Glutamatergic neuron (in vitro differentiated cells): ENCODE measurements around the gene RPL36. TPM values are rescaled to one million over a fixed set of nuclear protein-coding genes. Genes with fewer than 3 reads are reported as not detected.
A peak's percentile ranks its signal among the peaks of the same experiment; 100 is the strongest.
"Not testable (repeated sequence)": the region's sequence is repeated elsewhere in the genome, so short reads cannot be mapped to it uniquely, and the experiment has no call there.

Experiments used
- DNase-seq: peaks from one replicate; pipeline ENCODE4 v3.0.0; 2022
- H3K27ac Mint-ChIP-seq: one replicate; pipeline ENCODE4 v1.8.0; 2020; ENCODE audit warnings: mild to moderate bottlenecking, mixed read lengths, inconsistent platforms; ENCODE audit not compliant: unreplicated experiment
- H3K27me3 Mint-ChIP-seq: one replicate; pipeline ENCODE4 v1.8.0; 2020; ENCODE audit warnings: mild to moderate bottlenecking, moderate library complexity, mixed read lengths, inconsistent platforms; ENCODE audit not compliant: unreplicated experiment
- H3K36me3 Mint-ChIP-seq: one replicate; pipeline ENCODE4 v1.8.0; 2020; ENCODE audit warnings: mild to moderate bottlenecking, mixed read lengths, inconsistent platforms; ENCODE audit not compliant: unreplicated experiment
- H3K4me1 Mint-ChIP-seq: one replicate; pipeline ENCODE4 v1.8.0; 2020; ENCODE audit warnings: mild to moderate bottlenecking, low read depth, mixed read lengths, inconsistent platforms; ENCODE audit not compliant: unreplicated experiment
- H3K4me3 Mint-ChIP-seq: one replicate; pipeline ENCODE4 v1.8.0; 2020; ENCODE audit warnings: mild to moderate bottlenecking, mixed read lengths, inconsistent platforms; ENCODE audit not compliant: unreplicated experiment
- H3K9me3 Mint-ChIP-seq: one replicate; pipeline ENCODE4 v1.8.0; 2020; ENCODE audit warnings: mild to moderate bottlenecking, moderate library complexity, mixed read lengths, inconsistent platforms; ENCODE audit not compliant: unreplicated experiment
- total RNA-seq: library from RNA; stranded (reverse); fragmentation: NEBNext Ultra II Directional; extraction: Animal tissue kit (Norgen Biotek cat#: 25700); gene quantifications from one replicate; pipeline ENCODE4 v1.2.1, GENCODE V29; 2021; ENCODE audit not compliant: unreplicated experiment
- TF ChIP-seq, protein P1 (sequence below): fragments of 200-600 bp; sonication (generic); IDR thresholded peaks from one replicate; pipeline ENCODE4 v1.5.0; 2021; ENCODE audit not compliant: partially characterized antibody, unreplicated experiment

The RPL36 gene
- total RNA-seq, 1 donor from 2014 or later: 514 TPM

DNA sequence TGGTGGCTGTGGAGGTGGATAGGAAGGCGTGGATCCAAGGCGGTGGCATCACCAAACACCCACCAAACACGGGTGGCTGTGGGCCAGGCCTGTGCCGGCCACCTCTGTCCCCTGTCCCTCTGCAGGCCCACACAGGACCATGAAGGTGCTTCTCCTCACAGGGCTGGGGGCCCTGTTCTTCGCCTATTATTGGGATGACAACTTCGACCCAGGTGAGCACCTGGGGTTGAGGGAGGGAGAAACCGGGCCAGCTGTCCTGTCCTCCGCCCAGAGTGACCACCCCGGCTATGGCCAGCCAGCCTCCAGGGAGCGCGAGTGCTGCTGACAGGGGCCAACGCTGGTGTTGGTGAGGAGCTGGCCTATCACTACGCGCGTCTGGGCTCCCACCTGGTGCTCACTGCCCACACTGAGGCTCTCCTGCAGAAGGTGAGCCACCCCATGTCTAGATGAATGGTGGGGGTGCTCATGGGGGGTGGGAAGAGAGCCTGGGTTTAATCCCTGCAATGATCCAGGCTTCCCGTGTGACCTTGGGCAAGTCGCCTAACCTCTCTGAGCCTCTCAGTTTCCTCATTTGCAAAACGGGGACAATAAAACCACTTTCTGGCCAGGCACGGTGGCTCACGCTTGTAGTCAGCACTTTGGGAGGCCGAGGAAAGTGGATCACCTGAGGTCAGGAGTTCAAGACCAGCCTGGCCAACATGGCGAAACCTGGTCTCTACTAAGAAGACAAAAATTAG, 5.2 kb upstream of the RPL36 start:
- H3K27me3 Mint-ChIP-seq: peaks cover 21% of the 10 kb centered on the region
- H3K4me1 Mint-ChIP-seq: peaks cover 7% of the 10 kb centered on the region
- no peak overlapping the region for H3K4me3 Mint-ChIP-seq
- no peak overlapping the region for H3K27ac Mint-ChIP-seq
- peaks cover 5% of the 10 kb centered on the region for H3K36me3 Mint-ChIP-seq
- H3K9me3 Mint-ChIP-seq: peaks cover 18% of the 10 kb centered on the region
- no peak for DNase-seq
- TF ChIP-seq, protein P1, sequence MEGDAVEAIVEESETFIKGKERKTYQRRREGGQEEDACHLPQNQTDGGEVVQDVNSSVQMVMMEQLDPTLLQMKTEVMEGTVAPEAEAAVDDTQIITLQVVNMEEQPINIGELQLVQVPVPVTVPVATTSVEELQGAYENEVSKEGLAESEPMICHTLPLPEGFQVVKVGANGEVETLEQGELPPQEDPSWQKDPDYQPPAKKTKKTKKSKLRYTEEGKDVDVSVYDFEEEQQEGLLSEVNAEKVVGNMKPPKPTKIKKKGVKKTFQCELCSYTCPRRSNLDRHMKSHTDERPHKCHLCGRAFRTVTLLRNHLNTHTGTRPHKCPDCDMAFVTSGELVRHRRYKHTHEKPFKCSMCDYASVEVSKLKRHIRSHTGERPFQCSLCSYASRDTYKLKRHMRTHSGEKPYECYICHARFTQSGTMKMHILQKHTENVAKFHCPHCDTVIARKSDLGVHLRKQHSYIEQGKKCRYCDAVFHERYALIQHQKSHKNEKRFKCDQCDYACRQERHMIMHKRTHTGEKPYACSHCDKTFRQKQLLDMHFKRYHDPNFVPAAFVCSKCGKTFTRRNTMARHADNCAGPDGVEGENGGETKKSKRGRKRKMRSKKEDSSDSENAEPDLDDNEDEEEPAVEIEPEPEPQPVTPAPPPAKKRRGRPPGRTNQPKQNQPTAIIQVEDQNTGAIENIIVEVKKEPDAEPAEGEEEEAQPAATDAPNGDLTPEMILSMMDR: no peak

DNA sequence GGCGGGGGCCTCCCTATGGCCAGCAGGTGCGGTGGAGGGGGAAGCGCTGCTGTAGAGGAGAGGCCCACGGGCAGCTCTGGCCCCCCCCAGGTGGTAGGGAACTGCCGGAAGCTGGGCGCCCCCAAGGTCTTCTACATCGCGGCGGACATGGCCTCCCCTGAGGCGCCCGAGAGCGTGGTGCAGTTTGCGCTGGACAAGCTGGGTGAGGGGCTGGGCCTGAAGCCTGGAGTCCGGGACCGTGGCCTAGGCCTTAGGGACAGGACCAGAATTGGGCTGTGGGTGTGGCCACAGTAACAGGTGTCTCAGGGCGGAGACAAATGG, 3.8 kb upstream of the RPL36 start:
- peaks cover 6% of the 10 kb centered on the region for H3K4me1 Mint-ChIP-seq
- H3K9me3 Mint-ChIP-seq: peaks cover 23% of the 10 kb centered on the region
- TF ChIP-seq, protein P1: no peak
- peak overlapping the region; percentile 78 for H3K4me3 Mint-ChIP-seq
- H3K36me3 Mint-ChIP-seq: peaks cover 4% of the 10 kb centered on the region
- peaks cover 24% of the 10 kb centered on the region for H3K27me3 Mint-ChIP-seq
- H3K27ac Mint-ChIP-seq: no peak overlapping the region
- no peak for DNase-seq

DNA sequence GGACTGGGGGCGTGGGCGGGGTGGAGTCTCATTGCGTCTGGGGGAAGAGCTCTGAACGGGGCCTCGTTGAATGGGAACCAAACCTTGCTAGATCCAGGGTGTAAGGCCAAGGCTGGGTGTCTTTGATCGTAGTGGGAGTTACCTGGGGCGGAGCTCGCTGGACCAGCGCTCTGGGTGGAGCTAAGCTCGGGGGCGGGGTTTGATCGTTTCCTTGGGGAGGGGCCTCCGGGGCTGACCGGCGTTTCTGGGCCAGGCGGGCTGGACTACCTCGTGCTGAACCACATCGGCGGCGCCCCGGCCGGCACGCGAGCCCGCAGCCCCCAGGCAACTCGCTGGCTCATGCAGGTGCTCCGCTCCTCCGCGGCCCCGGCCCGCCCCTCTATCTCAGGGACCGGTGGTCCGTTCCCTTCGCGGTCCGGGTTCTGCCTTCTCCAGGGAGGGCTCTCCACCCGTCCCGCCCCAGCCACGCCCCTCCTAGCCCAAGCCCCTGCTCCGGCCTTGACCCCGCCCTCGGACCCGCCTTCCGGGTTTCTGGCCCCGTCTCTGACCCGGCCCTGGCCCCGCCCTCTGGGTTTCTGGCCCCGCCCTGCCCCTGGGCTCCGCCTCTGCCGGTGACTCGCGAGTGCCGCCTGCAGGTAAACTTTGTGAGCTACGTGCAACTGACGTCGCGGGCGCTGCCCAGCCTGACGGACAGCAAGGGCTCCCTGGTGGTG, 3.3 kb upstream of the RPL36 start:
- TF ChIP-seq, protein P1: peak; percentile 87
- peaks cover 3% of the 10 kb centered on the region for H3K4me1 Mint-ChIP-seq
- H3K27ac Mint-ChIP-seq: no peak overlapping the region
- H3K4me3 Mint-ChIP-seq: peak overlapping the region; percentile 78
- no peaks in the 10 kb centered on the region for H3K36me3 Mint-ChIP-seq
- H3K27me3 Mint-ChIP-seq: peaks cover 19% of the 10 kb centered on the region
- DNase-seq: peak; percentile 100
- peaks cover 18% of the 10 kb centered on the region for H3K9me3 Mint-ChIP-seq

DNA sequence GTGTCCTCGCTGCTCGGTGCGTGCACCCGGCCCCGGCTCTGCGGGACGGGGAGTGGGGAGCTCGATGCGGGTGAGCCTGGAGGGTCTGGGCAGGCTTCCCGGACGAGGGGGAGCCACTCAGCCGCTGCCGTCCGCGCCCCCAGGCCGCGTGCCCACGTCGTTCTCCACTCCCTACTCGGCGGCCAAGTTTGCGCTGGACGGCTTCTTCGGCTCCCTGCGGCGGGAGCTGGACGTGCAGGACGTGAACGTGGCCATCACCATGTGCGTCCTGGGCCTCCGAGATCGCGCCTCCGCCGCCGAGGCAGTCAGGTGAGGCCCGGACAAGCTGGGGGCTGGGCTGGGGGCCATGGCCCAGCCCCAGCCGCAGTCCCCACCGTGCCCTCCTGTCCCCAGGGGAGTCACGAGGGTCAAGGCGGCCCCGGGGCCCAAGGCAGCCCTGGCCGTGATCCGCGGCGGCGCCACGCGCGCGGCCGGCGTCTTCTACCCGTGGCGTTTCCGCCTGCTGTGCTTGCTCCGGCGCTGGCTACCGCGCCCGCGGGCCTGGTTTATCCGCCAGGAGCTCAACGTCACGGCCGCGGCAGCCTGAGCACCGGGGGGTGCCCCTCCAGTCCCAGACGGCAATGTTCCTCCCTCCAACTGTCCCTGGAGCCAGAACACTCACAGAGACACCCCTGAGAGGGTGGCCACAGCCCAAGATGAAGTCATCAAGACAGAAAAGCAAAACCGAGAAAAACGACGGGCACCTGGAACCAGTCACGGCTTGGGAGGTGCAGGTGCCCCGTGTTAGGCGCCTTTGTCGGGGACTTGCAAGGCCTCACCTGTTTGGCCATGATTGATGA, 2.5 kb upstream of the RPL36 start:
- Mint-ChIP-seq H3K36me3 (no peaks in the 10 kb centered on the region), H3K4me3 (no peak overlapping the region), H3K9me3 (peaks cover 20% of the 10 kb centered on the region), H3K27ac (no peak overlapping the region), H3K27me3 (peaks cover 18% of the 10 kb centered on the region), H3K4me1 (peaks cover 3% of the 10 kb centered on the region)
- TF ChIP-seq, protein P1: peak; percentile 62
- DNase-seq: no peak

DNA sequence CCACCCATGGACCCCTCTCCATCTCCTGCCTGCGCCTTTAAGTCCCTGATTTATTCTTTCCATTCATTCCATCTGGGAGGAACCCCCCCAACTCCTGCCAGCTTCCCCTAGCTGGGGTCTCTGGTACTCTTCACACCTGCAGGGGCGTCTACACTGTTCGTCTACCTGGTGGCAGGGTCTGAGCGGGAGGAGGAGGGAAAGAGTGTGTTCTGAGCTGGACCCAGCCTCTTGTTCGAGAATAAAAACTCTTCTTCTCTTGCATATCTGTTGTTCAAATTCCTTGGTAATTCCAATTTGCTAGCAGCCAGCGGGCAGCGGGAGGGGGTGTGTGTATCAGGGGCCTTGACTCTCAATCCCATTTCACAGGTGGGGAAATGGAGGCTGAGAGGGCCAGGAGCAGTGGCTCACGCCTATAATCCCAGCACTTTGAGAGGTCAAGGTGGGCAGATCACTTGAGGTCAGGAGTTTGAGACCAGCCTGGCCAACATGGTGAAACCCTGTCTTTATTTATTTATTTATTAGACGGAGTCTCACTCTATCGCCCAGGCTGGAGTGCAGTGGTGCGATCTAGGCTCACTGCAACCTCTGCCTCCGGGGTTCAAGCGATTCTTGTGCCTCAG, 1.7 kb upstream of the RPL36 start:
- Mint-ChIP-seq H3K27me3 (peaks cover 18% of the 10 kb centered on the region), H3K4me3 (peak overlapping the region; percentile 49), H3K9me3 (peaks cover 20% of the 10 kb centered on the region)
- not testable (repeated sequence) for H3K36me3 Mint-ChIP-seq, H3K27ac Mint-ChIP-seq, DNase-seq, H3K4me1 Mint-ChIP-seq
